ENCODE data around the gene OGFOD1.

GRCh38 chr16:56411123-56411522, 40.2 kb upstream of the OGFOD1 start:
- TF ChIP-seq CTCF (conservative IDR thresholded peaks at IDR 0.05; ENCODE audit: low read depth, low read length) = no peak
- no peak for TF ChIP-seq EZH2 (IDR thresholded peaks at IDR 0.05; ENCODE audit: low read length, unreplicated experiment)

Data from PC-3 (cell line).